ENCODE results near the gene PROSER3.

DNA sequence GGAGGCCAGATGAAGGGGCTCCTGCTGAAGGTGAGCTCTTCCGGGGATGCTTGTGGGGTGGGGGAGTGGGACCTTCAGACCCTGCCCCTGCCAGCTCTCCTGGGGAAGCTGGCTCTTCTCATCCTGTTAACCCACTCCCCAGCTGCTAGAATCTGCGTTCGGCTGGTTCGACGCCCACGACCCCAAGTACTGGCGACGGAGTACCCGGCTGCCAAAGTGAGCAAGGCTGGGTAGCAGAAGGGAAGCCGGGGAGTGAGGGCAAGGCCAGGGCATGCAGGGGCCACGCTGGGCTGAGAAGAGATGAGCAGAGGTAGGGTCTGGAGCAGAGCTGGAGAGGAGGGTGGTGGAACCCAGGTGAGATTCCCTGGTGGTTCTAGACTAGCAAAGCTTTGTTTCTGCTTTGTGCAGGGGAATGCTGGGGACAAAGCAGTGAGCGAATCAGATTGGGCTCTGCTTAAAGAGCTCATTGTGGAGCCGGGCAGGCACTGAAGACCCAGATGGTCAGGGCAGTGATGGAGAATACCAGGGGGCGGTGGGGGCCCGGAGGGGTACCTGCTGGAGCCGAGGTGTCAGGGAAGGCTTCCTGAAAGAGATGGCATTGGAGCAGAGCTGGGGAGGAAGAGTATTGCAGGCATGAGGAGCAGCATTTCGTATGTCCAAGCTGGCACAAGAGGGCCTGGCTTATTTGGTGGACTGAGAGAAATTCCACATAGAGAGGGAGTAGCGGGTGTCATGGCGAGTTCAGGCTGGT, 29.8 kb upstream of the PROSER3 start:
- TF ChIP-seq, protein P1, sequence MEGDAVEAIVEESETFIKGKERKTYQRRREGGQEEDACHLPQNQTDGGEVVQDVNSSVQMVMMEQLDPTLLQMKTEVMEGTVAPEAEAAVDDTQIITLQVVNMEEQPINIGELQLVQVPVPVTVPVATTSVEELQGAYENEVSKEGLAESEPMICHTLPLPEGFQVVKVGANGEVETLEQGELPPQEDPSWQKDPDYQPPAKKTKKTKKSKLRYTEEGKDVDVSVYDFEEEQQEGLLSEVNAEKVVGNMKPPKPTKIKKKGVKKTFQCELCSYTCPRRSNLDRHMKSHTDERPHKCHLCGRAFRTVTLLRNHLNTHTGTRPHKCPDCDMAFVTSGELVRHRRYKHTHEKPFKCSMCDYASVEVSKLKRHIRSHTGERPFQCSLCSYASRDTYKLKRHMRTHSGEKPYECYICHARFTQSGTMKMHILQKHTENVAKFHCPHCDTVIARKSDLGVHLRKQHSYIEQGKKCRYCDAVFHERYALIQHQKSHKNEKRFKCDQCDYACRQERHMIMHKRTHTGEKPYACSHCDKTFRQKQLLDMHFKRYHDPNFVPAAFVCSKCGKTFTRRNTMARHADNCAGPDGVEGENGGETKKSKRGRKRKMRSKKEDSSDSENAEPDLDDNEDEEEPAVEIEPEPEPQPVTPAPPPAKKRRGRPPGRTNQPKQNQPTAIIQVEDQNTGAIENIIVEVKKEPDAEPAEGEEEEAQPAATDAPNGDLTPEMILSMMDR (IDR thresholded peaks at IDR 0.05), result no peak
- no peak for TF ChIP-seq POLR2A (IDR thresholded peaks at IDR 0.05)
